Astrocyte (in vitro differentiated cells and primary cell): ENCODE measurements around the gene TMEM14C. TPM values are rescaled to one million over a fixed set of nuclear protein-coding genes. Genes with fewer than 3 reads are reported as not detected.

Source experiments
- DNase-seq: peaks from one replicate; pipeline ENCODE4 v3.0.0-alpha.2; 2010; ENCODE audit warnings: low read depth
- FAIRE-seq: peaks from 2 replicates; lab custom pipeline; 2011; peaks lifted over from hg19 to GRCh38; lab: Jason Lieb, UNC
- H2AFZ ChIP-seq: 2 replicates; pipeline ENCODE4 v1.6.0; 2012; ENCODE audit warnings: low read depth, low read length, inconsistent platforms
- H3K27ac ChIP-seq: 2 replicates; pipeline ENCODE4 v1.5.1; 2011; ENCODE audit warnings: low read depth, low read length, inconsistent platforms
- H3K27me3 ChIP-seq: 2 replicates; pipeline ENCODE4 v1.6.0; 2011; ENCODE audit warnings: low read length, inconsistent platforms; ENCODE audit not compliant: insufficient read depth
- H3K36me3 ChIP-seq: 2 replicates; pipeline ENCODE4 v1.5.1; 2011; ENCODE audit warnings: low read length, inconsistent platforms; ENCODE audit not compliant: insufficient read depth
- H3K4me1 ChIP-seq: 2 replicates; pipeline ENCODE4 v1.5.1; 2011; ENCODE audit warnings: low read length, inconsistent platforms; ENCODE audit not compliant: insufficient read depth
- H3K4me2 ChIP-seq: 2 replicates; pipeline ENCODE4 v1.6.0; 2012; ENCODE audit warnings: low read length, inconsistent platforms
- H3K4me3 ChIP-seq: 2 replicates; pipeline ENCODE4 v1.5.1; 2011; ENCODE audit warnings: low read depth, mild to moderate bottlenecking, low read length, inconsistent platforms; ENCODE audit not compliant: insufficient read depth
- H3K79me2 ChIP-seq: 2 replicates; pipeline ENCODE4 v1.6.0; 2012; ENCODE audit warnings: mild to moderate bottlenecking, low read length, inconsistent platforms; ENCODE audit not compliant: insufficient read depth
- H3K9ac ChIP-seq: 2 replicates; pipeline ENCODE4 v1.6.0; 2012; ENCODE audit warnings: mild to moderate bottlenecking, low read length, inconsistent platforms
- H3K9me3 ChIP-seq: 2 replicates; pipeline ENCODE4 v1.5.1; 2012; ENCODE audit warnings: low read depth, mild to moderate bottlenecking, low read length, inconsistent platforms; ENCODE audit not compliant: insufficient read depth
- H4K20me1 ChIP-seq: 2 replicates; pipeline ENCODE4 v1.6.0; 2012; ENCODE audit warnings: low read length, inconsistent platforms; ENCODE audit not compliant: insufficient read depth
- H3K27ac Mint-ChIP-seq: one replicate; pipeline ENCODE4 v1.8.0; 2021; ENCODE audit warnings: mild to moderate bottlenecking, mixed read lengths; ENCODE audit not compliant: unreplicated experiment
- H3K27me3 Mint-ChIP-seq: one replicate; pipeline ENCODE4 v1.8.0; 2021; ENCODE audit warnings: low read depth, mixed read lengths; ENCODE audit not compliant: unreplicated experiment
- H3K36me3 Mint-ChIP-seq: one replicate; pipeline ENCODE4 v1.8.0; 2021; ENCODE audit warnings: low read depth, mixed read lengths; ENCODE audit not compliant: unreplicated experiment
- H3K4me1 Mint-ChIP-seq: one replicate; pipeline ENCODE4 v1.8.0; 2021; ENCODE audit warnings: low read depth, mixed read lengths; ENCODE audit not compliant: unreplicated experiment
- H3K4me3 Mint-ChIP-seq: one replicate; pipeline ENCODE4 v1.8.0; 2021; ENCODE audit warnings: mild to moderate bottlenecking, moderate library complexity, mixed read lengths; ENCODE audit not compliant: unreplicated experiment
- H3K9me3 Mint-ChIP-seq: one replicate; pipeline ENCODE4 v1.8.0; 2021; ENCODE audit warnings: mild to moderate bottlenecking, mixed read lengths; ENCODE audit not compliant: unreplicated experiment
- EZH2 ChIP-seq: IDR thresholded peaks from 2 replicates; pipeline ENCODE4 v1.6.1; 2012; ENCODE audit warnings: mild to moderate bottlenecking, low read length, inconsistent platforms; ENCODE audit not compliant: insufficient read depth
- total RNA-seq: library from RNA; stranded (reverse); gene quantifications from 2 replicates; pipeline ENCODE4 v1.2.1, GENCODE V29; 2021
- TF ChIP-seq, protein P1 (sequence below): IDR thresholded peaks from 2 replicates; pipeline ENCODE4 v1.5.1; 2011; ENCODE audit warnings: low read depth, mild to moderate bottlenecking, inconsistent platforms, low read length, moderate library complexity; ENCODE audit not compliant: insufficient read depth

The TMEM14C gene
- total RNA-seq, 1 donor from 2014 or later = 134 TPM

DNA sequence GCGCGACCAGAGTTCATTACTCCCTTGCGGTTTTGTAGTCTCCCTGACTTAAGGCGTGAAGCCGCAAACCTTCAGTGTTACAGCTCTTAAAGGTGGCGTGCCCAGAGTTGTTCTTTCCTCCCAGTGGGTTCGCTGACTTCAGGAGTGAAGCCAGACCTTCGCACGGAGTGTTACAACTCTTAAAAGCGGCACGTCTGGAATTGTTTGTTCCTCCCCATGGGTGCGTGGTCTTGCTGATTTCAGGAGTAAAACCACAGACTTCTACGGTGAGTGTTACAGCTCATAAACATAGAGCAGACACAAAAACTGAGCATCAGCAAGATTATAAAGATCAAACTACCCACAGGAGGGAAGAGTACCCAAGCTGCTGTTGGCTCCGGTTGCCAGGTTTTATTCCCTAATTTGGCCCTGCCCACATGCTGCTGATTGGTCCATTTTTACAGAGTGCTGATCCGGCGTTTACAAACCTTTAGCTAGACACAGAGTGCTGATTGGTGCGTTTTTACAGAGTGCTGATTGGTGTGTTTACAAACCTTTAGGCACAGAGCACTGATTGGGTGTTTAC lies 10.4 kb downstream of the TMEM14C start:
- no peak overlapping the region for H3K4me3 ChIP-seq
- no peaks in the 10 kb centered on the region for H4K20me1 ChIP-seq
- peaks cover under 1% of the 10 kb centered on the region for H3K79me2 ChIP-seq
- TF ChIP-seq, protein P1, sequence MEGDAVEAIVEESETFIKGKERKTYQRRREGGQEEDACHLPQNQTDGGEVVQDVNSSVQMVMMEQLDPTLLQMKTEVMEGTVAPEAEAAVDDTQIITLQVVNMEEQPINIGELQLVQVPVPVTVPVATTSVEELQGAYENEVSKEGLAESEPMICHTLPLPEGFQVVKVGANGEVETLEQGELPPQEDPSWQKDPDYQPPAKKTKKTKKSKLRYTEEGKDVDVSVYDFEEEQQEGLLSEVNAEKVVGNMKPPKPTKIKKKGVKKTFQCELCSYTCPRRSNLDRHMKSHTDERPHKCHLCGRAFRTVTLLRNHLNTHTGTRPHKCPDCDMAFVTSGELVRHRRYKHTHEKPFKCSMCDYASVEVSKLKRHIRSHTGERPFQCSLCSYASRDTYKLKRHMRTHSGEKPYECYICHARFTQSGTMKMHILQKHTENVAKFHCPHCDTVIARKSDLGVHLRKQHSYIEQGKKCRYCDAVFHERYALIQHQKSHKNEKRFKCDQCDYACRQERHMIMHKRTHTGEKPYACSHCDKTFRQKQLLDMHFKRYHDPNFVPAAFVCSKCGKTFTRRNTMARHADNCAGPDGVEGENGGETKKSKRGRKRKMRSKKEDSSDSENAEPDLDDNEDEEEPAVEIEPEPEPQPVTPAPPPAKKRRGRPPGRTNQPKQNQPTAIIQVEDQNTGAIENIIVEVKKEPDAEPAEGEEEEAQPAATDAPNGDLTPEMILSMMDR = no peak
- TF ChIP-seq EZH2 = no peak
- peaks cover 16% of the 10 kb centered on the region for H3K36me3 ChIP-seq
- Mint-ChIP-seq H3K36me3 (peaks cover 15% of the 10 kb centered on the region), H3K27me3 (no peaks in the 10 kb centered on the region), H3K9me3 (no peaks in the 10 kb centered on the region), H3K27ac (peak overlapping the region; percentile 10), H3K4me1 (peaks cover 29% of the 10 kb centered on the region), H3K4me3 (no peak overlapping the region)
- H3K9me3 ChIP-seq = no peaks in the 10 kb centered on the region
- no peak overlapping the region for H3K9ac ChIP-seq
- no peaks in the 10 kb centered on the region for H3K27me3 ChIP-seq
- H3K4me1 ChIP-seq = peaks cover 8% of the 10 kb centered on the region
- FAIRE-seq (no peak), DNase-seq (peak; percentile 53)
- H2AFZ ChIP-seq = no peak overlapping the region
- no peak overlapping the region for H3K4me2 ChIP-seq
- H3K27ac ChIP-seq = no peak overlapping the region

DNA sequence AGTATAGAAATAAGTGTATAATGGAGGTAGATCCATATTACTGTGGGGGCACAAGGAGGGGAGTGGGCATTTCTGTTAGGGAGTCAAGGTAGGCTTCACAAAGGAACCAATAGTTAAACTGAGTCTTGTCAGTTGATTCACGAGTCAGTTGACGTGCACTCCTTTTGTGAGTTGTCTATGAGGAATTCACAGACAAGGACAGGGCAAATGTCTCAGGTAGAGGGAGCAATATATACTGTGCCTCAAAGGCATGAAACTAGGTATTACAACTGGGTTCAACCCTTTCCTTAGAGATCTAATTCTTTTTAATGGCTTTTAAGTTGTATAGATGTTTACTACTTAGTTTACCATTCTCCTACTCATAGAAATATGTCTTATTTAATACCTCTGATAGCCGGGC lies 11.0 kb downstream of the TMEM14C start:
- Mint-ChIP-seq H3K4me3 (no peak overlapping the region), H3K27me3 (no peaks in the 10 kb centered on the region), H3K9me3 (no peaks in the 10 kb centered on the region), H3K4me1 (peaks cover 29% of the 10 kb centered on the region), H3K36me3 (peaks cover 12% of the 10 kb centered on the region), H3K27ac (peak overlapping the region; percentile 10)
- Histone ChIP-seq H2AFZ (no peak overlapping the region), H3K4me2 (no peak overlapping the region), H3K27ac (no peak overlapping the region), H3K9me3 (no peaks in the 10 kb centered on the region), H3K4me3 (no peak overlapping the region), H3K27me3 (no peaks in the 10 kb centered on the region), H3K9ac (no peak overlapping the region), H3K4me1 (peaks cover 8% of the 10 kb centered on the region), H3K79me2 (no peaks in the 10 kb centered on the region), H3K36me3 (peaks cover 14% of the 10 kb centered on the region), H4K20me1 (no peaks in the 10 kb centered on the region)
- DNase-seq (no peak), FAIRE-seq (no peak)
- no peak for TF ChIP-seq EZH2
- TF ChIP-seq, protein P1 = no peak

DNA sequence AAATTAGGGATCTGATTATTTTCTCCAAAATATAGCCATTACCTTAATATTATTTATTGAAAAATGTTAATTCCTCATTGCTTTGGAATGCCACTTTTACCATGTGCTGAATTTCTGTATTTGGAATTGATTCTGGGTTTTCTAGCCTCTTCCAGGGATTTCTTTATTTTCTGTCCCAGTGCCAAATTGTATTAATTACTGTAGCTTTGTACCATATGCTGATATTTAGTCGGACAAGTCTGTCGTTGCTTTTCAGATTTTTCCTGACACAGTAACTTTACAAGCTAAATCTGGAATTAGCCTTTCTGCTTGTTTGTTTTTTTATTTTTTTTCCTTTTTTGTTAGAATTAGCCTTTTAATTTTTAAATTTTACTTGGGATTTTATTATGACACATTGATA lies 13.9 kb downstream of the TMEM14C start:
- H2AFZ ChIP-seq = no peak overlapping the region
- H3K27me3 Mint-ChIP-seq = no peaks in the 10 kb centered on the region
- H3K36me3 Mint-ChIP-seq = peaks cover 17% of the 10 kb centered on the region
- no peak overlapping the region for H3K9ac ChIP-seq
- H3K4me1 Mint-ChIP-seq = peaks cover 23% of the 10 kb centered on the region
- H3K27ac Mint-ChIP-seq = no peak overlapping the region
- no peak for DNase-seq
- no peak overlapping the region for H3K4me3 Mint-ChIP-seq
- no peak overlapping the region for H3K27ac ChIP-seq
- peaks cover 5% of the 10 kb centered on the region for H3K36me3 ChIP-seq
- H3K79me2 ChIP-seq = no peaks in the 10 kb centered on the region
- peaks cover 8% of the 10 kb centered on the region for H3K4me1 ChIP-seq
- no peaks in the 10 kb centered on the region for H4K20me1 ChIP-seq
- TF ChIP-seq EZH2 = no peak
- TF ChIP-seq, protein P1 = no peak
- H3K9me3 Mint-ChIP-seq = no peaks in the 10 kb centered on the region
- no peak overlapping the region for H3K4me3 ChIP-seq
- H3K4me2 ChIP-seq = no peak overlapping the region
- no peak for FAIRE-seq
- H3K27me3 ChIP-seq = no peaks in the 10 kb centered on the region
- no peaks in the 10 kb centered on the region for H3K9me3 ChIP-seq
